HG03354 (cell line): ENCODE results near the gene SPON1.
"Not testable (repeated sequence)": the region's sequence is repeated elsewhere in the genome, so short reads cannot be mapped to it uniquely, and the experiment has no call there.

Experiments
- ATAC-seq: cut with Tn5 transposase; IDR thresholded peaks from one replicate; pipeline ENCODE4 v1.9.1; 2021; ENCODE audit warnings: mild to moderate bottlenecking; ENCODE audit not compliant: unreplicated experiment, poor library complexity, severe bottlenecking

SPON1 gene

DNA sequence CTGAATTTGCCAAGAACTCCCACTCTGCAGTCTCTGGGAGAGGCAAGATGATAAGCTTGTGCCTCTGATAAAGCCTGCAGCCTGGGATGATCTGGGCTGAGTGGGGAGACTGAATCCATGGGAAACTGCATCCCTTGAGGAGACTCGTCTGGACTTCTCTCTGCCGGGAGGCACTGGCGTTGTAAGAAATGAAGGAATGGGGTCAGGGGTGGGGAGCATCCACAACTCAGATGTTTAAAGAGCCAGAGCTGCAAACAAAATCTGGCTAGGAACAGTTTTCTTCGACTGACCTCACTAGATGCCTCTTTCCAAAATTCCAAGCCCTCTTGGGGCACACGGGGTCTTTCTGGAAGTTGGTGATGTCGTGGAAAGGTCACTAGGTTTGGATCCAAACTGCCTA lies 64.4 kb downstream of the SPON1 start:
- no peak for ATAC-seq

DNA sequence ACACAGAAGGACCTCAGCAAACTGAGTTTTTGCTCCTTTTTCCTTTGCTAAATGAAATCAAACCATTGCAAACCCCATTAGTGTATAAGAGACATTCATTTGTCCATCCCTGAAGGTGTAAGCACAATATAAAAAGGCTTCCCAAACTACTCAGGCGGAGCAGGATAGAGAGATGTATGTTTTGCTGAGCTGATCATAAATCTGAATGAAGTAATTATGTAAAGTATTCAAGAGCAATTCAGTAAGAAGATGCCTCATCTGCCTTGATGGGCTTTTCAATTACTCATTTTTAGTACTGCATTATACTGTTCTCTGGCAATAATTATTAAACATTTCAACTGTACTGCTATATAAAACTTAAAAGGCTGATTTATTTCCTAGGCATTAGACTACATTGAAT lies 65.0 kb downstream of the SPON1 start:
- ATAC-seq = no peak

DNA sequence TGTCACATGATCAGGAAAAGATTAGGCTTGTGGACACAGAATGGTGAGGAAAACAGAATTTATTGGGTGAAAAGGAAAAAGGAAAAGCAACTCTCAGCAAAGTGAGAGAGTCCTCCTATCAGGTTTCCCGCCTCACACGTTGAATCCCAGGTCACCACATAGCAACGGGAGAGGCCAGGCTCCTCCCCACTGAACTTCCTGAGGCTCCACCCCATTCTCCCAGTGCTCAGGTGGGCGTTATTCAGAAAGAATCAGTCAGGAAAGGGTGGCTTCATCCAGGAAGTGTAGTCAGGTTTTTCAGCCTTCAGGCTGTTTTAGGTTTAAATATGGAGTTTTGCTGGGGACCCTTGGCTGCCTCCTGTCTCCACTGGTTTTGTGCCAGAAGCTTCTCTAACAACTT lies 66.9 kb downstream of the SPON1 start:
- ATAC-seq = no peak

DNA sequence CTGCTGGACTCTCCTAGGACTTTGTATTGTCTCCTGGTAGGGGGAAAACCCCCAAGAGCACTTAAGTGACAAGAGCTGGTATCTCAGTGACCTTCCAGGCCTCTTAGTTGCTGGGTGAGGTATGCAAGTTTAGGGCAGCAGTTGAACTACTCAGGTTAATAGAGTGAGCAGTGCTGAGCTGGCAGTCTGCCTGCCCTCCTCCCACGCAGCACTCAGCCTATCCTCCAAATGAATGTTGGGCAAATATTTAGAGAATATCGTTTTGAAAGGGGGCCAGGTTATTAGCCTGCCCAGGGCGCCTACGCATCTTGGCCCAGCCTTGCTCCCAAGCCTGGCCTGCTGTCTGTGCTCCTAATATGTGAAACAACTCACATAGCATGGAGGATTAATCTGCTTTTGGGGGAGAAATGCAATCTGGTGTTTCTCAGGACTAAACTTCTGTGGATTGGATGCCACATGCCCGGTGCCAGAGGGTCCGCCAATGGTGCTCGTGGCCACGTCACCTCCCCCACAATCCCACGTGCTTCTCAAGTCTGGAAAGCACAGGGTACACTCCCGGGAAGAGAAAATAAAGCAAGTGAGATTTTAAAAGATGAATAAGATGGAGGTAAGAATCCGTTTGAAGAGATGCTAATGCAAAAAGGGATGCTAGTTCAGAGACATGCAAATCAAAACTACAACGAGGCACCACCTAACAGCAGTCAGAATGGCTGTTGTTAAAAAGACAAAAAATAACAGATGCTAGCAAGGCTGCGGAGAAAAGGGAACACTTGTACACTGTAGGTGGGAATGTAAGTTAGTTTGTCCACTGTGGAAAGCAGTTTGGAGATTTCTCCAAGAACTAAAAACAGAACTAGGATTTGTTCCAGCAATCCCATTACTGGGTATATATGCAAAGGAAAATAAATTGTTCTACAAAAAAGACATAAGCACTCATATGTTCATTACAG lies 67.7 kb downstream of the SPON1 start:
- no peak for ATAC-seq

DNA sequence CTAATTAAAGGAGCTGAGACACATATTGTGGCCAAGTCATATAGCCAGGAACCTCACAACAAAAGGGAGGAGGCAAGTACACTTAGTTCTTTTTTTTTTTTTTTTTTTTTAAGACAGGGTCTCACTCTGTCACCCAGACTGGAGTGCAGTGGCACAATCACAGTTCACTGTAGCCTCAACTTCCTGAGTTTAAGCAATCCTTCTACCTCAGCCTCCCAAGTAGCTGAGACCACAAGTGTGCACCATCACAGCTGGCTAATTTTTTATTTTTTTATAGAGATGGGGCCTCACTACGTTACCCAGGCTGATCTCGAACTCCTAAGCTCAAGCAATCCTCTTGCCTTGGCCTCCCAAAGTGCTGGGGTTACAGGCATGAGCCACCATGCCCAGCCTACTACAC lies 73.0 kb downstream of the SPON1 start:
- not testable (repeated sequence) for ATAC-seq

DNA sequence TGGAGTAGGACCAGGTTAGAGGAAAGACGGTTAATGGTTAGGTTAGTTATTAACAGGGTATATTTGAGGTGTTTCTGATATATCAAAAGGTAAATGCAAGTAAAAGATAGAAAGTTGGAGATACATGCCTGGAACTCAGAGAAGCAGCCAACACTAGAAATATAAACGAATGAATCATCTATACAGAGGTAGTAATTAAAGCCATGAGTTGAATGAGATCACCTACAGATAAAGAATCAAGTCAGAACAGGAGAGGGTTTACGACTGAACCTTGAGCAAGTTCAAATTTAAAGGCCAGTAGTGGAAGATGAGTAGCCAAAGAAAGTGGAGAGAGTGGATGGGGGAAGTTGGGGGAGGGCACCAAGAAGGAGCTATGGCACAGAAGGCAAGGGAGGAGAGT lies 73.9 kb downstream of the SPON1 start:
- ATAC-seq = no peak

DNA sequence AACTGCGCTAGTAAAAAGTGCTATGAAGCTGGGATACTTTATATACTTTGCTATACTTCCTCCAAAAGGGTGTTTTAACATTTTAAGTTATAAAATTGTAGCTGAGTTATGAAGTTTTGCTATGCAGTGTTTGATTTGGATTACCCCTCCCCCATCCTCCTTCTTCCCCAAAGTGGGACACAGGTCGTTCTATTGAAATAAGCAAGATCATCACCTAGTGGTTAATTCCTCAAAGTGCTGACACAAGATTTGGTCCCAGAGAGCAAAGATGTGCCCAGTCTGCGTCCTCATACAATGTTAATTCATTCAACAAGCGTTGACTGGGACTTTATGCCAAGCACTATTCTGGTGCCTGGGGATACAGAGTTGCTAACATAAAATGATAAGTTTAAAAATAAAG lies 78.5 kb downstream of the SPON1 start:
- no peak for ATAC-seq

DNA sequence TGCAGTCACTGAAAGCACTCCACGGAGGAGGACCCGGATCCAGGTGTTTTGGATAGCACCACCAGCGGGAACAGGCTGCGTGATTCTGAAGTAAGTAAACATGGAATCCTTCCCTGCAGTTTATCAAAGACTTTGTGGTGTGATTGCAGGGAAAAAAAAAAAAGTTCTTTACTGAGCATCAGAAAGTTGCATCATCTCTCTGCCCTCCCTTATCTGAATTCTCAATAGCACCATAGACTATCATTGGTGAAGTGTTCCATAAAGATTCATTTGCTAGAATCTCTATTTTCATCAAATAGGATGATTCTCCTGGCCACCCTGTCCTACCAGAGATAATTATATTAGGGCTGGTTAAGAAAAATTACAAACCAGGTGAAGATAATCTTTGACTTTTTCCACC lies 79.0 kb downstream of the SPON1 start:
- no peak for ATAC-seq

DNA sequence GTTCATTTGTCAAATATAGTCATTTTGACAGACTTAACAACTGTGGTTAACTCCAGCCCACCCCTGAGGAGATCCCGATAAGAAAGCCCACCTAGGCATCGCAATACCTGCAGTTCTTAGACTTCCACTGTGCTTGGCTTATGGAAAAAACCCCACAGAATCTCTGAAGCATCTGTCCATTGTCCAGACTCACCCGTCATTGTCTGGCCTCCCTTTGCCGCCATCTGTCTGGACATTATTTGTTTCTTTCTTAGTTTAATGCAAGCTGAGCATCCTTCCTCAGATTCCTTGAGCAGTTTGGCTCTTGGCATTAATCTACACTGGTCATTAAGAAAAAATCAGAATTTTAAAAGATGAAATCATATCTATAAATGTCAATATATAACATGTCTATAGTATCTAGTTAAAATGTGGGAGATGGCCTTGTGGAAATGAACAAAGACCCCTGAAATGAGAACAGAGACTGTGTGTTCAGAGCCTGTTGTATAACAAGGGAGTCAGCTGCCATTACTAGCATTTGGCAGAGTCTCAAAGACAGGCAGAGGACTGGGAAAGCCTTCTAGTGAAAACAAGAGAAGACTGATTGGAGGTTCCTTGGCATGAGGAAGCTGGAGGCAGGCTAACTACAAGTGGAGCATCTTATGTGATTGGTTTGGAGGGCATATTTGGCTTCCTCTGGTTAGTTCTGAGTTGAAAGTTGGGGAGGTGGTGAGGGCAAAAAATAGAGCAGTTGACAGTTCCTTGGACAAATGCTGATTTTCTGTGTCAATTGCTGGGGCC lies 80.4 kb downstream of the SPON1 start:
- ATAC-seq = no peak

DNA sequence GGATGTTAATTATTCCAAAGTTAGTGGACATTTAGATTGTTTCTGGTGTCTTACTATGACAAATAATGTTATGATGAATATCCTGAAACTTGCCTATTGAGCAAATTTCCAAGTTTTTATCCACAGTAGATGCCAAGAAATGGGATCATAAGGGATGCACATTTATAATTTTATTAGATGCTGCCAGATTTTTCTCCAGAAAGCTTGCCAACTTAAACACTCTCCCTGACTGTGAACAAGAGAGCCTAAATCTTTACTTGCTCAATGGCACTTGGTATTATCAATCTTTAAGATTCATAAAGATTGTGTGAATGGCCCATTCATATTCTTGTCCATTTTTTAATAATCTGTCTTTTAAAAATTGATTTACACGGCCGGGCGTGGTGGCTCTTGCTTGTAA lies 82.4 kb downstream of the SPON1 start:
- ATAC-seq = no peak

DNA sequence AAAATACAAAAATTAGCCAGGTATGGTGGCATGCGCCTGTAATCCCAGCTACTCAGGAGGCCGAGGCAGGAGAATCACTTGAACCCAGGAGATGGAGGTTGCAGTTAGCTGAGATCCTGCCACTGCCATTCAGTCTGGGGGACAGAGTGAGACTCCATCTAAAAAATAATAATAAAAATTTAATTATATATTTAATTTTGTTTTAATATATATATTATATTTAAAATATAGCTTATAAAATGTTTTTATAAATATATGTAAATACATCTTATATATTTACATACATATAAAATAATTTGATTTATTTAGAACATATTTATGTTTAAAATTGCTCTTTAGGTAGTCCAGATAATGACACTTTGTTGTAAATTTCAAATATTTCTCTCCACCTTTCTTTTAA lies 82.9 kb downstream of the SPON1 start:
- ATAC-seq = no peak

DNA sequence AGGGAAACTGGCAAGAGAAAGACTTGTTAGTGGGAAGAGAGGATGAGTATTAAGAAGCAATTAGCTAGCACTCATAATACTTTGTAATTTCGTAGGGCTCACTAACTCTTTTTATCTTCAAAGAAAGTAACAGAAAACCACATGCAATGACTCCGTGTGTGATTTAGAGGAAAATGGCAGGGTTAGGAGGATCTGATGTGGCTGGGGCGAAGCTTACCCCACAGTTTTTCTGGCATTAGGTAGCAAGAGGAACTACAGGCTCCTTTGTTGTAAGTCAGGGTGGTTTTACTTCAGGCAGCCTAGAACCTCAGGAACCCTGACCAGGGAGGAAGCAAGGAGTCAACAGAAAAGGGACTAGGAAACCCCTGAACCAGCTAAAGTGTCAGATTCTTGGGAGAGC lies 89.7 kb downstream of the SPON1 start:
- no peak for ATAC-seq

DNA sequence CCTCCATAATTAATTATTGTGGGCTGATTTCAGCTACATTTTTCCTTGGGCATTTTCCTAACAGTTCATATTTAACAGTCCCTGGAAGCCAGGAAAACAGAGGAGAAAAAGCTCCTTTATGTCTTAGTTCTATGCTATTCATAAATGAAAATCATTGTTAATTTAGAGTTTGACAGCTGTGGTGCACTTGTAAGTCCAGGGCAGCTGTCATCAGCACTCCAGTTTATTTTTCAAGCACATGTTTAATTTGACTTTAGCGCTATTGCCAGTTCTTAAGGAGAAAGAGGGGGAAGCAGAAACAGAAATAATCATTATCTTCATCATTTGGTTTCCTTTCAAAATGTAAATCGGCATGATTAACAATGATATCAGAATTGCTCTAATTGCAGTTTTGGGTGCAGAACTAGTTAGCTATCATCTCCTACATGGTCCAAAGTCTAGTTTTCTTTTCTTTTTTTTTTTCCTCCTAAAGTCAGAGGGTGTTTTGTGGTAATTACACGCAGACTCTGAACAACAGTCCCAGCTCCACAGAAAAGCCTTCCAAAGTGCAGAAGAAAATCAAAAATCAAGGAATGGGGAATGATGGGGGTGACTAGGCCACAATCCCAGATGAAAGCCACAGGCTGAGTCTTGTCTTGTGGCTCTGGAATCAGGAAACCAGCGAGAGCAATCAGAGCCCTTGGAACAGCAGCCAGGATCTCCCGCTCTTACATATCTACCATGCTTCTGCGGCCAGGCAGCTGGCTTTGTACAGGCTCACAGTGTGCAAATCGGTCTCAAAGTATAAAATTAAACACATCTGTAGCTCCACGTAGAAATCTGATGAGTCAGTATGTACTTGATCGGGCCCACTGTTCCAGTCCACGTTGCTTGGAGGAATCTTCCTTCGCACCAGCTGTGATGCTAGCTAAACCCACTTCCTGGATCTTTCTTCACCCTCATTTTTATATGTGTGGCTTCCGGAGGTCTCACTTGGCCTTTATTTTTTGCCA lies 91.9 kb downstream of the SPON1 start:
- no peak for ATAC-seq

DNA sequence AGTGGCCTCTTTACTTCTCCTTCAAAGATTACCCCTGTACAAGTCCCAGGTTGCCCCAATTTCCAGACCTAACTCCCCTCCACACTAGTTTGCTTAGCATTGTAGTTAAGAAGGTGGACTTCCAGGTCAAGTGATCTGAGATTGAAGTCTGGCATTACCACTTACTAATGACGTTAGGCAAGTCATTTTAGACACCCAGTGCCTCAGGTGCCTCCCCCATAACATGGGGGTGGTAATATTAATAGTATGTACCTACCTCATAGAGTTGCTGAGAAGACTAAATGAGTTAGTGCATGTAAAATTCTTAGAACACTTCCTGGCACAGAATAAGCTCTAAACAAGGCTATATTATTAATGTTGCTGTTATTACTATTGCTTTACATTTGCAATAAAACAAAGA lies 93.4 kb downstream of the SPON1 start:
- ATAC-seq = no peak

DNA sequence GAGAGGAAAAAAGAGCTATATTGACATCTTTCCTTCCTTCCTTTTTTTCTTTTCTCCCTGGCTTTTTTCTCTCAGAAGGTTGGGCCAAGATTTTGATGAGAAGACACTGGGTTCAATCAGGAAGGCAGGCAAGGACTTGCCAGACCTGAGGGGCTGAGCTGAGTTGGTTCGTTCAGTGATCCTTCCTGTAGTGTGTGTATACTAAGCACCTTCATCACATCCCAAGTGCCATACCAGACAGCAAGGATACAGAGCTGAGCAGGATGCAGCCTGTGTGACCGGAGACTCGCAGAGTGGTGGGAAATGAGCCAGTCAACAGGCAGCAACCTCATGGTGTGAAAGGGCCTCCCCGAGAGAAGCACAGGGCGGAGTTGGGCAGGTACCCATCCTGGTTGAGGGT lies 95.5 kb downstream of the SPON1 start:
- no peak for ATAC-seq

DNA sequence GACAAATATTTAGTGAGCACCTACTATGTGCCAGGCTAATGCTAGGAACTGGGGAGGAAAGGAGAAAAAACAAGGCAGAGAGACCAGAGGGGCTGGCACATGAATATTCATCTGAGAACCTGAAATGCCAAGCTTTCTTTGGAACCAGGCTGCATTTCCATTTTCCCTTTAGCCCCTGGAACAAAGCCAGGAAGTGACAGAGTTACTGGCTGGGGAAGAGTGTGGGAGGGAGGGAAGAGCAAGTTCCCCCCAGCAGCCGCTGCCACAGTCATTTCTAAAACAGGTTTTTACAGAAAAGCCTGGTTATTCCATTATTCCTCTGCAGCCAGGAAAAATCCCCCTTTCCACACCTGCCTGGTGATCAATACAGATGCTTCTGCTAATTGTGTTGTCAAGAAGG lies 97.0 kb downstream of the SPON1 start:
- no peak for ATAC-seq

DNA sequence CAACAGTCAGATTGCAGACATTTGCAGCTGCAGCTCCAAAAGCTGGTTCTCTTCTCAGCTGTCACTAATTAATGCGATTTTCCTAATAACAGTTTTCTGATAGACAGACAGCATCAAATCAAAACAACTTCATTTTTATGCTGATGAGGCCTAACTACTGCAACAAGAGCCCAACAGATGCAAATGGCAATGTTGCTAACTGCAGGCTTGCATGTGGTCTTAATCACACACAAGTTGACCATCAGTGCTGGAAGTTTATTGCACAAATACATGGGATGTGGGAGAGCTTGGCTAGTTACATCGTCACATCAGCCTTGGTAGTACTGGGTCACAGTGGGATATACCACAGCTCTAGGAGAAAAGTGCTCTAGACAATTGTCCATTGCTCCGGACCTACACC lies 99.2 kb downstream of the SPON1 start:
- ATAC-seq = no peak

DNA sequence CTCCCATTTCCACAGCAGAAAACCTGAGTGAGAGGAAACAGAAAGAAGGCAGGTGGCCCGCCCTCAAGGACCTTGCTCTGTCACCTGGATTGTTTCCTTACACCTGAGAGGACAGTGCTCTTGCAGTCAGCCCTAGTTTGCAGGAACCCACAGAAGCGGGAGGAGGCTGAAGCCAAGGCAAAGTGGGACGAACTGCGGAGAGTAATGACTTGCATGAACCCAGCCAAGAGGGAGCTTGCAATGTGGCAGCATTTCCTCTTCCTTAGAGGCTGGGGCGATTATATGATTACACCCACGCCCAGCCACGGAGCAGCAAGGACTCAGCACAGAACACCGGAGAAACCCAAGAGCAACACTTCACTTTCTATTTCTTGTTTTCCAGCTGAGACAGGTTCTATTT lies 102.6 kb downstream of the SPON1 start:
- no peak for ATAC-seq

DNA sequence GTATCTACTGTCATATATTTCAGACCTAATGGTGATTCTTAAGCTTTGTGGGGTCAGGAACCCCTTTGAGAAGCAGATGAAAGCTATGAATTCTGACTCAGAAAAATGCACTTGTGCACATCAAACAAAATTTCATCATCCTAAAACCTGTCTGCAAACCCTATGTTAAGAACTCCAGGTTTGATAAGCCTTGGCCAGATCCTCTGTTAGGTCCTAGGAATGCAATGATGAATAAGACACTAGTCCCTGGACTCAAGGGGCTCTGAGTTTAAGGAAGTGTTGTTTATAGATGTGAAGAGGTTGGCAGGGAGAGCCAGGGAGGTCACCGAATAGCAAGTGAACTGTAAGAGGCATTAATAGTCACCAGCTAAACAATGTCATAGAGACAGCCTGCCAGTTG lies 103.2 kb downstream of the SPON1 start:
- ATAC-seq = no peak

DNA sequence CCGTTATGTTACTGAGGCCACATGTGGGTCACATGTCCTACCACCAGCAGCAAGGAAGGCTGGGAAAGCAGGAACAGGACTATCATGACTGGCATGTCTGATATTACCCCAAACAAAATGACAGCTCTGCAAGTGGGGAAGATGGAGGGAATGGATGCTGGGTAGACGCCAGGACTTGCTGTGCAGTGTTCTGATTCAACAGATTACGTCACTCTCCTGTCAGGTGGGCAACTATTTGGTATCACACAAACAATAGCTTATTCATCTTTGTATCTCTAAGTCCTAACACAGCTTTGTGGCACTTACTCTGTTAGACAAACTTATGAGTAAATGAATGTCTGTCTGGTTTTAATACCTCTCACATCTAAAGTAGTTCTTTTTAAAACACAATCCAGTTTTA lies 105.2 kb downstream of the SPON1 start:
- ATAC-seq = no peak
